H1 (cell line): ENCODE results near the gene ARRDC2. TPM values are rescaled to one million over a fixed set of nuclear protein-coding genes. Genes with fewer than 3 reads are reported as not detected.
A peak's percentile ranks its signal among the peaks of the same experiment; 100 is the strongest.

ENCODE experiments used
- CTCF ChIA-PET: fragments of 300-600 bp; sonication (Branson Sonifier 250); formaldehyde crosslinking; loops from one replicate; lab custom pipeline; 2021; ENCODE audit not compliant: partially characterized antibody; lab: Charles Lee
- POLR2A ChIA-PET: fragments of 300-600 bp; sonication (Branson Sonifier 250); formaldehyde crosslinking; loops from one replicate; lab custom pipeline; 2021; ENCODE audit warnings: inconsistent platforms; ENCODE audit not compliant: partially characterized antibody; lab: Charles Lee
- DNase-seq, 2 experiments: peaks; one replicate each; pipeline versions ENCODE4 v3.0.0 to v3.0.0-alpha.2; 2010 to 2022; ENCODE audit warnings: low spot score in 2 of 2, low read depth in 1 of 2, mixed read lengths in 1 of 2
- FAIRE-seq: peaks from 2 replicates; lab custom pipeline; 2011; peaks lifted over from hg19 to GRCh38; lab: Jason Lieb, UNC
- H2AFZ ChIP-seq: 2 replicates; pipeline ENCODE4 v1.8.1; 2012; ENCODE audit warnings: low read length, inconsistent platforms
- H2AK5ac ChIP-seq: 2 replicates; pipeline ENCODE4 v1.6.1; 2013; ENCODE audit warnings: low read depth, low read length
- H2BK120ac ChIP-seq: replicated peaks from 2 replicates; pipeline ENCODE3; 2013; ENCODE audit warnings: low read depth, low read length, inconsistent platforms
- H2BK12ac ChIP-seq: 2 replicates; pipeline ENCODE4 v1.6.1; 2013; ENCODE audit warnings: low read depth, low read length
- H2BK15ac ChIP-seq: 2 replicates; pipeline ENCODE4 v1.6.1; 2013; ENCODE audit warnings: low read length
- H2BK20ac ChIP-seq: 2 replicates; pipeline ENCODE4 v1.6.1; 2013; ENCODE audit warnings: low read length
- H2BK5ac ChIP-seq: 2 replicates; pipeline ENCODE4 v1.6.1; 2013; ENCODE audit warnings: low read depth, low read length
- H3K14ac ChIP-seq: 2 replicates; pipeline ENCODE4 v1.6.1; 2013; ENCODE audit warnings: inconsistent platforms; ENCODE audit not compliant: insufficient read length
- H3K18ac ChIP-seq: 2 replicates; pipeline ENCODE4 v1.6.1; 2013; ENCODE audit warnings: low read length; ENCODE audit errors: extremely low read depth
- H3K23ac ChIP-seq: 2 replicates; pipeline ENCODE4 v1.6.1; 2013; ENCODE audit warnings: inconsistent platforms; ENCODE audit not compliant: insufficient read length
- H3K23me2 ChIP-seq: 2 replicates; pipeline ENCODE4 v1.6.1; 2013; ENCODE audit warnings: low read depth, low read length
- H3K27ac ChIP-seq: 2 replicates; pipeline ENCODE4 v1.6.1; 2011; ENCODE audit warnings: low read depth, low read length, inconsistent platforms
- H3K27me3 ChIP-seq, 4 experiments: replicated peaks in 1 of 4; 1 replicate in 1 of 4; 2 replicates in 3 of 4; pipeline versions ENCODE4 v1.6.1 to v1.8.1; 2011 to 2013; ENCODE audit warnings: low read length in 3 of 4, mild to moderate bottlenecking in 3 of 4, inconsistent platforms in 2 of 4, mixed read lengths in 2 of 4, moderate library complexity in 1 of 4; ENCODE audit not compliant: control insufficient read depth in 3 of 4, insufficient read depth in 3 of 4; ENCODE audit errors: extremely low read depth in 1 of 4
- H3K36me3 ChIP-seq, 4 experiments: 2 replicates each; pipeline versions ENCODE4 v1.6.1 to v1.8.1; 2011 to 2013; ENCODE audit warnings: mild to moderate bottlenecking in 4 of 4, low read length in 3 of 4, moderate library complexity in 2 of 4, control low read depth in 1 of 4, inconsistent platforms in 1 of 4; ENCODE audit not compliant: insufficient read depth in 4 of 4, control insufficient read depth in 2 of 4
- H3K4ac ChIP-seq: replicated peaks from 2 replicates; pipeline ENCODE3; 2013; ENCODE audit warnings: low read length, low read depth, mixed read lengths, inconsistent platforms; ENCODE audit not compliant: insufficient read length
- H3K4me1 ChIP-seq, 4 experiments: replicated peaks in 1 of 4; 1 replicate in 1 of 4; 2 replicates in 3 of 4; pipeline versions ENCODE4 v1.6.1 to v1.8.1; 2011 to 2013; ENCODE audit warnings: low read length in 3 of 4, inconsistent platforms in 2 of 4, mixed read lengths in 1 of 4; ENCODE audit not compliant: insufficient read depth in 4 of 4, control insufficient read depth in 3 of 4
- H3K4me2 ChIP-seq, 2 experiments: 2 replicates each; pipeline versions ENCODE4 v1.6.1 to v1.8.1; 2011 to 2013; ENCODE audit warnings: low read depth in 2 of 2, low read length in 2 of 2, control low read depth in 1 of 2, inconsistent platforms in 1 of 2, mild to moderate bottlenecking in 1 of 2; ENCODE audit not compliant: insufficient read depth in 1 of 2
- H3K4me3 ChIP-seq, 4 experiments: fragments of 200-600, 300-600 bp in 1 of 4; sonication (generic), shearing (Covaris generic), sonication (Bioruptor Twin) in 1 of 4; 2 replicates each; pipeline versions ENCODE4 v1.5.1 to v1.8.1; 2011 to 2016; ENCODE audit warnings: low read length in 4 of 4, low read depth in 3 of 4, control low read depth in 2 of 4, inconsistent platforms in 2 of 4, mild to moderate bottlenecking in 2 of 4, mixed read lengths in 1 of 4, moderate library complexity in 1 of 4; ENCODE audit not compliant: insufficient read depth in 2 of 4; ENCODE audit errors: extremely low read depth in 1 of 4
- H3K56ac ChIP-seq: replicated peaks from 2 replicates; pipeline ENCODE3; 2013; ENCODE audit warnings: low read depth, mild to moderate bottlenecking, mixed read lengths, low read length, inconsistent platforms; ENCODE audit not compliant: insufficient read length
- H3K79me1 ChIP-seq: 2 replicates; pipeline ENCODE4 v1.6.1; 2013; ENCODE audit warnings: low read depth, low read length, control low read depth
- H3K79me2 ChIP-seq, 2 experiments: 2 replicates each; pipeline versions ENCODE4 v1.6.1 to v1.8.1; 2012 to 2013; ENCODE audit warnings: low read length in 2 of 2, mild to moderate bottlenecking in 2 of 2, inconsistent platforms in 1 of 2; ENCODE audit not compliant: insufficient read depth in 2 of 2, control insufficient read depth in 1 of 2
- H3K9ac ChIP-seq, 4 experiments: replicated peaks in 1 of 4; 1 replicate in 1 of 4; 2 replicates in 3 of 4; pipeline versions ENCODE4 v1.6.1 to v1.8.1; 2011 to 2013; ENCODE audit warnings: low read depth in 3 of 4, low read length in 3 of 4, control low read depth in 2 of 4, mild to moderate bottlenecking in 2 of 4, moderate library complexity in 2 of 4, inconsistent platforms in 1 of 4; ENCODE audit errors: extremely low read depth in 1 of 4
- H3K9me3 ChIP-seq, 2 experiments: 2 replicates each; pipeline versions ENCODE4 v1.6.1 to v1.8.1; 2012 to 2013; ENCODE audit warnings: mild to moderate bottlenecking in 2 of 2, moderate library complexity in 2 of 2, control low read depth in 1 of 2, inconsistent platforms in 1 of 2, low read depth in 1 of 2, low read length in 1 of 2, mixed read lengths in 1 of 2; ENCODE audit not compliant: insufficient read depth in 2 of 2
- H4K20me1 ChIP-seq, 2 experiments: replicated peaks in 1 of 2; 2 replicates each; pipeline versions ENCODE3 to v1.8.1; 2011 to 2013; ENCODE audit warnings: inconsistent platforms in 2 of 2, low read length in 2 of 2, mild to moderate bottlenecking in 1 of 2; ENCODE audit not compliant: insufficient read depth in 2 of 2, control insufficient read depth in 1 of 2
- H4K5ac ChIP-seq: 2 replicates; pipeline ENCODE4 v1.6.1; 2013; ENCODE audit warnings: low read length, low read depth, mixed read lengths, inconsistent platforms; ENCODE audit not compliant: insufficient read length
- H4K8ac ChIP-seq: 2 replicates; pipeline ENCODE4 v1.8.0; 2013; ENCODE audit warnings: mild to moderate bottlenecking, moderate library complexity, low read length, inconsistent platforms; ENCODE audit not compliant: insufficient read depth; ENCODE audit errors: extremely low read depth
- H4K91ac ChIP-seq: replicated peaks from 2 replicates; pipeline ENCODE3; 2013; ENCODE audit warnings: low read length, mixed read lengths, inconsistent platforms; ENCODE audit not compliant: insufficient read length
- ASH2L ChIP-seq: fragments of 200-600, 300-600 bp; sonication (generic); IDR thresholded peaks from one replicate; pipeline ENCODE4 v1.7.1; 2017; ENCODE audit warnings: low read length
- CHD2 ChIP-seq: IDR thresholded peaks from 2 replicates; pipeline ENCODE4 v1.6.1; 2012; ENCODE audit warnings: low read length, improper control_type of control experiment
- EGR1 ChIP-seq: IDR thresholded peaks from 2 replicates; pipeline ENCODE4 v1.6.1; 2011; ENCODE audit warnings: low read depth, low read length, borderline replicate concordance
- EZH2 ChIP-seq: fragments of 200-600 bp; sonication (generic); IDR thresholded peaks from 2 replicates; pipeline ENCODE4 v1.7.1; 2012; ENCODE audit warnings: low read depth, mild to moderate bottlenecking, moderate library complexity, low read length, inconsistent platforms; ENCODE audit not compliant: severe bottlenecking
- GABPA ChIP-seq: IDR thresholded peaks from 2 replicates; pipeline ENCODE4 v1.6.1; 2011; ENCODE audit warnings: mild to moderate bottlenecking, low read length, moderate library complexity, borderline replicate concordance; ENCODE audit not compliant: insufficient read depth
- GTF2F1 ChIP-seq: IDR thresholded peaks from 2 replicates; pipeline ENCODE4 v1.6.1; 2012; ENCODE audit warnings: low read depth, low read length, improper control_type of control experiment, borderline replicate concordance
- POU5F1 ChIP-seq: IDR thresholded peaks from 2 replicates; pipeline ENCODE4 v1.6.1; 2011; ENCODE audit warnings: low read depth, mild to moderate bottlenecking, low read length, moderate library complexity
- RBBP5 ChIP-seq: IDR thresholded peaks from 2 replicates; pipeline ENCODE4 v1.7.1; 2012; ENCODE audit warnings: low read depth, mild to moderate bottlenecking, inconsistent platforms, low read length, moderate library complexity, borderline replicate concordance
- WGBS, 2 experiments: shearing (Covaris generic) in 1 of 2; methylation state at CpG; one replicate each; pipeline versions ENCODE4 v1.1.6 to v1.1.7; 2013 to 2015; ENCODE audit warnings: low lambda C conversion rate in 2 of 2, mixed read lengths in 2 of 2, inconsistent platforms in 1 of 2, low coverage in 1 of 2, missing lambda C conversion rate in 1 of 2; ENCODE audit not compliant: insufficient replicate concordance in 2 of 2, insufficient coverage in 1 of 2, insufficient read length in 1 of 2; ENCODE audit errors: extremely low coverage in 1 of 2, missing lambda C conversion rate in 1 of 2; 5-methylcytosine and 5-hydroxymethylcytosine counted together
- polyA plus RNA-seq, 7 experiments: library from polyadenylated mRNA; depleted of rRNA in 3 of 7; stranded (reverse) in 5 of 7; unstranded in 2 of 7; fragments of >200 nt in 5 of 7; fragments of 200-250 nt in 2 of 7; gene quantifications; 1 replicate in 5 of 7; 2 replicates in 1 of 7; 4 replicates in 1 of 7; pipeline versions ENCODE4 v1.2.1 to v1.2.3, GENCODE V29; 2011 to 2013; ENCODE audit warnings: missing spikeins in 2 of 7, mixed read lengths in 2 of 7
- total RNA-seq: library from RNA; stranded (reverse); fragmentation: NEBNext Ultra II Directional; extraction: Animal tissue kit (Norgen Biotek cat#: 25700); gene quantifications from 2 replicates; pipeline ENCODE4 v1.2.1, GENCODE V29; 2021
- TF ChIP-seq, protein P1 (sequence below): IDR thresholded peaks from 2 replicates; pipeline ENCODE4 v1.6.1; 2011; ENCODE audit warnings: low read depth, mild to moderate bottlenecking, low read length; ENCODE audit not compliant: insufficient read depth

The ARRDC2 gene
- total and polyA plus RNA-seq, 2 of the 8 experiments (the other 6 are each of a cell fraction or from before 2014, with no cell fraction given): 5.4 to 6.9 TPM

DNA sequence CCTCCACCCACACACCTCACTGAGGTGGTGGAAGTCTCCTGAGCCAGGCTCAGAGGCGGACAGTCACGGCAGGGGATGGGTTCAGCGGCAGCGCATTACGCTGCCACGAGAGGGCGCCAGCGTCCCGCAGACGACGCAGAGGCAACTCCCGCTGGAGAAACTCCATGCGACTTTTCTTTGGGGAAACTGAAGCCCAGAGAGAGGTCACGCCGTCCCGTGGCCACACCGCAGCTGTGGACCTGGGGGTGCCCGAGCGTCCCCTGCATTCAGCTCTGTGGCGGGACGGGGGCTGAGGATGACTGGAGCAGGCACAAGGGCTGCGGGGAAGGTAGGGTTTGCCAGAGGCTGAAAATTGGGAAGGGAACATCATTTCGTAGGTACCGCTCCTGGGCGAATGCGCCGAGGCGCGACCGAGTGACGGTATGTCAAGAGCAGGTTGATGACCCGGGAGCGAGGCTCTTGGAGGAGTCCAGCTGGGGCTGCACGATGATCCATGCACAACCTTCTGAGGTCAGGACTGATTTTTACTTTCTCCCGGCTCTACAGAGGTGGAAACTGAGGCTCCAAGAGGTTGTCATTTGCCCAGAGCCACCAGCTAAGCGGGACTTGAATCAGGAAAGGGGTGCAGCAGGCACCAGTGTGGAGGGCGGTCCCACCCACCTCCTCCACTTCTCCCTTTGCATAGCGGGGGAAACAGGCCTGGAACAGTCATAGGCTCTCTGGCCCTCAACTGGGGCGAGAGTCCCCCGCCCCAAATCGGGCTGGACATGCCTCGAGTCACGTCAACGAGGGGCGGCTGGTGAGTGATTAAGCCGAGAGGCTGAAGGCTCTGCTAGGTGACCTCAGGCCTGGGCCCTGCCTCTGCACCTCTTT lies 690 bp upstream of the ARRDC2 start:
- Histone ChIP-seq H4K91ac (no peak overlapping the region), H2AK5ac (no peak overlapping the region), H3K9me3 (peaks cover 0 to 3% of the 10 kb centered on the region in 2 experiments; a peak in 1 of 4 replicates), H3K4me1 (peaks cover 0 to 11% (median 4%) of the 10 kb centered on the region in 4 experiments; a peak in 5 of 7 replicates), H3K27ac (no peak overlapping the region), H3K9ac (peak overlapping the region in 3 of 4 experiments; percentile 48 to 50 (median 50); a peak in 5 of 7 replicates), H3K14ac (no peak overlapping the region), H3K4me3 (peak overlapping the region; percentile 19 to 75 (median 62); a peak in 7 of 8 replicates), H3K23ac (no peak overlapping the region), H2BK20ac (no peak overlapping the region), H2BK15ac (no peak overlapping the region), H4K8ac (peak overlapping the region; percentile 30; the same call in 1 of the 2 replicates), H3K36me3 (peaks cover 0 to 2% (median 0%) of the 10 kb centered on the region in 4 experiments; a peak in 1 of 8 replicates), H2BK120ac (no peak overlapping the region), H4K5ac (no peak overlapping the region), H2BK5ac (no peak overlapping the region), H2AFZ (peak overlapping the region; percentile 45; the same call in 1 of the 2 replicates), H3K4me2 (peak overlapping the region; percentile 57 to 100), H3K79me1 (no peaks in the 10 kb centered on the region), H3K4ac (no peak overlapping the region), H3K79me2 (no peaks in the 10 kb centered on the region), H2BK12ac (no peak overlapping the region), H3K56ac (no peak overlapping the region), H4K20me1 (no peaks in the 10 kb centered on the region), H3K27me3 (peaks cover 0 to under 1% (median under 1%) of the 10 kb centered on the region in 4 experiments; a peak in 2 of 7 replicates), H3K18ac (no peak overlapping the region), H3K23me2 (peaks cover 12% of the 10 kb centered on the region)
- 5% methylated on average over 46 of the region's 46 CpGs; no CpG with 5 or more reads in 1 of the 2 experiments for WGBS, 2 experiments
- DNase-seq: peak in 1 of 2 experiments; percentile 95
- peak; percentile 68 for FAIRE-seq
- ChIA-PET POLR2A (interaction anchor here (0.9 to 2.0 kb wide), 11 partner anchors 10 to 148 kb away, joined by 3 to 5 read pairs (median 4); partner anchors contain the start of gene RPL18A), CTCF (interaction anchor here (0.5 to 3.3 kb wide), 21 partner anchors 9 to 175 kb away, joined by 3 to 34 read pairs (median 3); no protein-coding TSS in a partner anchor)
- TF ChIP-seq, protein P1, sequence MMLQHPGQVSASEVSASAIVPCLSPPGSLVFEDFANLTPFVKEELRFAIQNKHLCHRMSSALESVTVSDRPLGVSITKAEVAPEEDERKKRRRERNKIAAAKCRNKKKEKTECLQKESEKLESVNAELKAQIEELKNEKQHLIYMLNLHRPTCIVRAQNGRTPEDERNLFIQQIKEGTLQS: no peak
- TF ChIP-seq ASH2L: no peak
- peak; percentile 78; the same call in 1 of the 2 replicates for TF ChIP-seq GABPA
- TF ChIP-seq CHD2: 0 out of 2 replicates have a peak, but pooled peaks have one; percentile 22
- no peak for TF ChIP-seq EZH2
- TF ChIP-seq GTF2F1: 0 out of 2 replicates have a peak, but pooled peaks have one; percentile 35
- peak; percentile 90; the same call in 1 of the 2 replicates for TF ChIP-seq EGR1
- TF ChIP-seq RBBP5: peak; percentile 0; the same call in 1 of the 2 replicates
- TF ChIP-seq POU5F1: no peak
